HG03039 (cell line): ENCODE measurements around the gene ATXN2L.
"Not testable (repeated sequence)": the region's sequence is repeated elsewhere in the genome, so short reads cannot be mapped to it uniquely, and the experiment has no call there.

Source experiments
- ATAC-seq: cut with Tn5 transposase; IDR thresholded peaks from one replicate; pipeline ENCODE4 v1.9.1; 2021; ENCODE audit warnings: mild to moderate bottlenecking, moderate library complexity; ENCODE audit not compliant: unreplicated experiment

ATXN2L gene

GRCh38 chr16:28869201-28869600, 46.4 kb downstream of the ATXN2L start:
- ATAC-seq = no peak

- ATAC-seq = no peak
Observed at GRCh38 chr16:28872952-28873351, 50.2 kb downstream of the ATXN2L start.

GRCh38 chr16:28873543-28874201, 50.9 kb downstream of the ATXN2L start:
- no peak for ATAC-seq

- ATAC-seq = no peak
Observed at GRCh38 chr16:28874406-28874805, 51.6 kb downstream of the ATXN2L start.

- ATAC-seq = no peak
Observed at GRCh38 chr16:28875134-28876018, 52.6 kb downstream of the ATXN2L start.

- no peak for ATAC-seq
Observed at GRCh38 chr16:28876019-28876659, 53.3 kb downstream of the ATXN2L start.

- ATAC-seq = no peak
Observed at GRCh38 chr16:28876973-28877654, 54.3 kb downstream of the ATXN2L start.

GRCh38 chr16:28877655-28878000, 54.8 kb downstream of the ATXN2L start:
- ATAC-seq = no peak

- no peak for ATAC-seq
Observed at GRCh38 chr16:28878083-28878926, 55.5 kb downstream of the ATXN2L start, which contains the start of gene ATP2A1. Gene ATP2A1 (plus strand): TSS chr16:28878488. CDS start chr16:28878672, 184 bp downstream.

GRCh38 chr16:28879261-28879840, 56.6 kb downstream of the ATXN2L start:
- ATAC-seq = peak; percentile 19

- peak; percentile 60 for ATAC-seq
Observed at GRCh38 chr16:28879841-28880588, 57.2 kb downstream of the ATXN2L start.

- ATAC-seq = no peak
Observed at GRCh38 chr16:28880589-28880915, 57.8 kb downstream of the ATXN2L start.

GRCh38 chr16:28880955-28881354, 58.2 kb downstream of the ATXN2L start:
- no peak for ATAC-seq

- not testable (repeated sequence) for ATAC-seq
Observed at GRCh38 chr16:28881565-28881964, 58.8 kb downstream of the ATXN2L start.

GRCh38 chr16:28882551-28883160, 59.9 kb downstream of the ATXN2L start:
- ATAC-seq = no peak

GRCh38 chr16:28883221-28883996, 60.6 kb downstream of the ATXN2L start:
- ATAC-seq = no peak

GRCh38 chr16:28884045-28884444, 61.2 kb downstream of the ATXN2L start:
- ATAC-seq = no peak
